HG02852 (cell line): ENCODE data around the gene PARN.

Experiments used
- ATAC-seq: cut with Tn5 transposase; IDR thresholded peaks from one replicate; pipeline ENCODE4 v1.9.1; 2021; ENCODE audit warnings: mild to moderate bottlenecking, moderate library complexity; ENCODE audit not compliant: unreplicated experiment

The PARN gene

DNA sequence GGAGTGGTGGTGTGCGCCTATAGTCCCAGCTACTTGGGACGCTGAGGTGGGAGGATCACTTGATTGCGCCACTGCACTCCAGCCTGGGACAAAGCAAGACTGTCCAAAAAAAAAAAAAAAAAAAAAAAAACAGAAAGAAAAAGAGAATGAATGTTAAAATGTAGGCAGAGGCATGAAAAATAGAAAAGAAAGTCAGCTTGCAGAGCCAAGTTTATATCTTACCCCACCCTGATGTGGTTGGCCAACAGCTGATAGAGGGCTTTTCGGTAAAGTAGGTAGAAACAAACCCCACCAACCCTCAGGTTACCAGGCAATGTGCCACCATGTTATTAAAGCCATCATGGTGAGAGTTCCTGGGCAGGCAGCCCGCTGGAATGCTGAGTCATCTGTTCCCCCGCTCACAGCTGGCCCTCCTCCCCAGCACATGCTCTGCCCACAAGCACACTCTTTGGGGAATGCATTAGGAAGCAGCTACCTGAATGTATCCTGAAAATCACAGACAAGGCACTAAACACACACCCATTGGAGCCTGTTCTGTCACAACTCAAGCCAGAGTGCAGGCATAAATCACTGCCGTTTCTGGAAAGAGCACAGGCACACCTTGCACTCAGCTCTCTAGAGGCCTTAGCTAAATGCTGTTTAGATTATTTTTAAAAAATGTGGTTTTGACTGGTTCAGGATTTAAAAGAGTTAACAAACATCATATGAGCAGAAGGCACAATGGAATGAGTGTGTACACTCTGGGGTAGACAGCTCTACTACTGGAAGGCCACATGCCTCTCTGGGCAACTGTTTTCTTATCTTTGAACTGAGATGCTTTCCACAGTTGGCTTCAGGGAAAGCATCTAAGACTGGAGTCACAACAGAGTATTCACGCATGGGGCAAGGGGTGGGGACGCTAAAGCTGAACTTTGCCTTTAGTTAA, 128.5 kb downstream of the PARN start:
- no peak for ATAC-seq

DNA sequence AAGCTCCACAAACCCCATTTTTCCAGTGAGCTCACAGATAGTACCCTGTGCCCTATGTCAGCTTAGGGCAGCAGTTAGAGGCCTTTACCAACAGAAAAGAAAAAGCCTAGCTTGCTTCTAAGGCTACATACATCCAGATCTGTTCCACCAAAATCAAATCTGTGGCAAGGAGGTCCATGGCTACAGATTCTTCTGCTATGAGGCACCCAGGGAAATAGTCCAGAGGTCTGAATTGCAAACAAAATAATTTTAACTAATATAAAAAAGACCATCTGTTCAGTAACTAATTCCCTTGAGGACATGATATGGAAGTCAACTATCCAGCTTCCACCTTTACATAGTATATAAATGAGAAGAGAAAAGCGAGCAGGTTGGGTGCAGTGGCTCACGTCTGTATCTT, 129.3 kb downstream of the PARN start:
- no peak for ATAC-seq

DNA sequence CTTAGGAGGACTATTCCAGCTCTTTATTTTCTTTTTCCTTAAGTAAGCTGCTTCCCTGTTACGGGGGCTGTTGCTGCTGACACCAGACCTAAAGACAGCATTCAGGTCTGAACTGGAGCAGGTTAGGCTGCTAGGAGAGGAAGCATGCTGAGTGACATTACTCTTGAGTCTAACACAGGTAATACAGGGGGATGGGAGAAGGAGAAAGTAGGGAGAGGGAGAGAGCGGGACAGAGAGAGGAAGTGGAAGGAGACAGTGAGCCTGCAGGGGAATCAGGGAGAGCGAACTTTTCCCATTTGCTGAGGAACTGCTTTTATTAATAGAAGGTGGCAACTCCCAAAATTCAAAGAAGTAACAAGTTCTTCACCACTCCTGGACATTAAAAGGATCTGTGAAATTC, 130.9 kb downstream of the PARN start:
- ATAC-seq, result no peak

DNA sequence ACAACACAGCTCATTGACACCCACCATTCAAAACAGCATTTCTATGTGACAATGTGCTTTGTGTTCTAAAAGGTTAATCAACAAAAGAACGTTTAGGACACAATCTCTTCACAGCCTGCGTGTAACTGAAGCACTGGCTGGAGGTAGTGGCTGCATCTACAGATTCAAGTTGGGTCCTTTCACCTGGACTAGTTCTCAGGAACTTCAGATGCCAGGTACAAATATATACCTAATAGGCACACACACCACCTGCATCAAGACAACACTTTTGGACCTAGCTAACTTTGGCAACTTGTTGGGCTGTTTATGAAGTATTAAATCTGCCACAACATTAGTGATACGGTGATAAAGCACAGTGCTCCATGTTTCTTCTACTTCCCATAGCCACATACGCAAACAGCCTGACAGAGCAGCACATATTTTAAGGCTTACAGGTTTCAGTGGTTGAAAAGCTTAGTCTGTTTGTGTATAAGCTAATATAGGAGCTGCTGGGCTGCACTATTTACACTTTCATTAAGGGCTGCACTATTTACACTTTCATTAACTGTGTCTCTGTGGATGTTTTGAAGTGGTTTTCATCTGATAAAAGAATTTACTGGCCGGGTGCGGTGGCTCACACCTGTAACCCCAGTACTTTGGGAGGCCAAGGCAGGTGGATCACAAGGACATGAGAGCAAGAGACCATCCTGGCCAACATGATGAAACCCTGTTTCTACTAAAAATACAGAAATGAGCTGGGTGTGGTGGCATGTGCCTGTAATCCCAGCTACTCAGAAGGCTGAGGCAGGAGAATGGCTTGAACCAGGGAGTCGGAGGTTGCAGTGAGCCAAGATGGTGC, 132.6 kb downstream of the PARN start:
- ATAC-seq, result no peak

DNA sequence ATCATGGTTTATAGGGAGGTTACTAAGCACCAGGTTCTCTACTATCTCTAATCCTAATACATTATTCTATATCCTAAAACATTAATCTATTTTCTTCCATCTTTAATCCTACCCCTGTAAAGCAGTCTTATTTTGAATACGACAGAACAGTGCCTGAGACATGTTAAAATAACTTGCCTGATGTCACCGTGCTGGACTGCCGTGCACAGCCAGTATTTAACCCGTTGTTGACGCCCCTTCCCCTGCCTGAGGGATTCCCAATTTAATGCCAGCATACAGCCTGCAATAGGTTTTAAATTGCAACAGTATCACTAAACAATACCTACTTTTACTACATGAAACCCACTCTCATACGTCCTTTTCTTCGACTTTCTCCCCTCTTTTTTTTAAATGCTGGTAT, 133.3 kb downstream of the PARN start:
- no peak for ATAC-seq

DNA sequence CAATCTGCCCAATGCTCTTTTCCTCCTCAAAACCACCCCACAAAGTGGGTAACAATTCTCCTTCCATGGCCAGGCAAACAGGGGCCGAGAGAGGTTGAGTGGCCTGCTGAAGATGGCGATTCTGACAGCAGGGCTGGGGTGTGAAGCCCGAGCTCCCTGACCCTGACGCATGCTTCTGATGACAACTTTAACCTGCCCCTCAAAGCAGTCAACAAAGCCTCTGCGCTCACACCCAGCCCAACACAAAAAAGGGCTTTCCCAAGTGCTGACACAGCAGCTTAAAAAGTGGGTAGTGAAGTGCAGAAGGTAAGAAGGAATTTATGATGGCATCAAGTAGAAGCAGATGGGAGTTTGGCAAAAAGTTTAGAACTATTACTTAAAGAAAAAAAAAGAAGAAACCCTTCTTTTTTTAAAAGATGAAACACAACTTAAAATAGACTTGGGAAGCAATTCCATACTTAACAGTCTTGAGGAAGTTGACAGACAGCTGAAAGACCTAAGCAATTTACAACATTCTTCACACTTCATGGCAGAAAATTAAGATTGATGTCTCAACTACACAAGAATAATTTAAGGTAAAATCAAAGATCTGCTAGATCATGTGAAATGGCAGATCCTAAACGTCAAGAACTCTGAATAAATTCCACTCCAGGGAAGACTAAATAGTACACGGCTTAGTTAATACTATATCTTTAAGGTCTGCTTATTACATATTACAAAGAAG, 133.9 kb downstream of the PARN start:
- no peak for ATAC-seq

DNA sequence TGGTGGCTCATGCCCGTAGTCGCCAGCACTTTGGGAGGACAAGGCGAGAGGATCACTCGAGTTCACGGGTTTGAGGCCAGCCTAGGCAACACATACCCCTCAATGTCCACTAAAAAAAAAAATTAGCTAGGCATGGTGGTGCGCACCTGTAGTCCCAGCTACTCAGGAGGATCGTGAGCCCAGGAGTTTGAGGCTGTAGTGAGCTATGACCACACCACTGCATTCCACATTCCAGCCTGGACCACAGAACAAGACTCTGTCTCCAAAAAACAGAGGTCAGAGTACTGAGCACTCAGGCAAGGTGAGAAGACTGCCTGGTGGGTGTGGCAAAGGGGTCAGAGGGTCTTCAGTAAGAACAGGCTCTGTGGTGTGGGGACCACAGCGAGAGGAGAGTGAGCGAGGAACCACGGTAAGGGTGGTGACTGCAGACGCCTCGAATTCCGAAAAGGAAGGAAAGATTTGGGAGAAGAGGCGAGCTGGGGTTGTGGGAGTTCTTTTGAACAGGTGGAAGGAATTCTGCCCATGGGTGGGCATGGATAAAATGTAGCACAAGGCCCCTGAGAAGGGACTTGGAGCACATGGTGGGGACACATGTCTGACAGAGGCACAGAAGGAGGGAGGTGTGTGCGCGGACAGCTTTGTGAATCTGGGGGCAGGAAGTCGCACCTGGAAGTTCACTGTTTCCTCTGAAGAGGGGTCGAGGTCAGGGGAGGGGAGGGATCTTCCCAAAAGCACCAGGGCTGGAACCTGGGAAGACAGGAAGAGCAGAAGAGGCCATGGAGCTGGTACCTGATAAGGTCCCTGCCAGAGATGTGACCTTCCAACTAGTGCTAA, 134.6 kb downstream of the PARN start:
- no peak for ATAC-seq

DNA sequence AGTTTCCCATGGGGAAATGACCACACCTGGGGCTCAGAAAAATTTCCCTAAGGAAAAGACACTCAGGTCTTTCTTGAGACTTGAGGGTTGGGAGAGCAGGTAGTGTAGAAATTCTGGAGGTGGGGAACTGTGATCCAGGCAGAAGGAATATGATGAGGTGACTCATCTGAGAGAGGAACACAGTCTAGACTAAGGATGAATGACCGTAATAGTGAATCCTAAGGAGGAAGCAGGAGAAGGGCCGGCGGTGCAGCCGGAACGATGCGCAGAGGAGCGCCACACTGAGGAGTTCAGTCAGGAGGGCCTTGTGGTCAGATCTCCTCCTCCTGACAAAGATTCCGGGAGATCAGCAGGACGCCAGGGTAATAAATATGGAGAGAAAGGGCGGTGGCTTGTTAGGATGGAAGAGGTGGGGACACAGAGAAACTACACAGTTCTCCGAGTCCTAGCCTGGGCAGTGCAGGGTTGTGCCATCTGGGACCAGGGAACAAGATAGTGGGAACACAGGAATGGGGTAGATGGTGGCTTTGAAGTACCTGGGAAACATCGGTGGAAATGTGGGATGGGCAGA, 135.6 kb downstream of the PARN start:
- no peak for ATAC-seq

DNA sequence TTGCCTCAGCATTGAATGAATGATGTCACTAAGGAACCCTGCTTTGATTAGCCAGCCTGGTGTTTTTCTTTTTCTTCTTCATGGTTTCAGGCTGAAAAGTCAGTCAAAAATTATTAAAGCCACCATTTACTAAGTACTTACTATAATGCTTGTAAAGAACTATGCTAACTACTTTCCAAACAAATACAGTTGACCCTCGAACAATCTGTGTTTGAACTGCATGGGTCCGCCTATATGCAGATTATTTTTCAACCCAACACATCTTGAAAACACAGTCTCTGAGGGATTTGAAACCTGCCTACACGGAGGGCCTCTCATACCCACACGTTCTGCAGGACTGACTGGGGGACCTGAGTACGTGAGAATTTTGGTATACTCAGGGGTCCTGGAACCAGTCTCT, 136.3 kb downstream of the PARN start:
- ATAC-seq, result no peak

DNA sequence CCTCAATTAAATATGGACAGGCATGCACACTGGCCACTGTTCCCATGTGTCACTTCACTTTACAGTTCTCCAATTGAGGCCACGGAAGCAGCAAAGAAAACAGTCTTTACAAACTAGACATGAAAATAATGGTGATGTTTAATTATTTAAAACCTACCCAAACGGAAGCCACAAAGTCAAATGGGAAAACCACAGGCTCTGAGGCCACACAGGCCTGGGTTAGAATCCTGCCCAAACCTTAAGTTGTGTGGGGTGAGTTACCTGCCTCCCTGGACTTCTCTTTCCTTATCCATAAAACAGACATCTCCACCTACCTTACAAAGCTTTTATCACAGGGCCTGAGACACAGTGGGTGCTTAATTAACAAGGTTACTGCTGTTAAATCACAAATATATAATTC, 137.4 kb downstream of the PARN start:
- no peak for ATAC-seq

DNA sequence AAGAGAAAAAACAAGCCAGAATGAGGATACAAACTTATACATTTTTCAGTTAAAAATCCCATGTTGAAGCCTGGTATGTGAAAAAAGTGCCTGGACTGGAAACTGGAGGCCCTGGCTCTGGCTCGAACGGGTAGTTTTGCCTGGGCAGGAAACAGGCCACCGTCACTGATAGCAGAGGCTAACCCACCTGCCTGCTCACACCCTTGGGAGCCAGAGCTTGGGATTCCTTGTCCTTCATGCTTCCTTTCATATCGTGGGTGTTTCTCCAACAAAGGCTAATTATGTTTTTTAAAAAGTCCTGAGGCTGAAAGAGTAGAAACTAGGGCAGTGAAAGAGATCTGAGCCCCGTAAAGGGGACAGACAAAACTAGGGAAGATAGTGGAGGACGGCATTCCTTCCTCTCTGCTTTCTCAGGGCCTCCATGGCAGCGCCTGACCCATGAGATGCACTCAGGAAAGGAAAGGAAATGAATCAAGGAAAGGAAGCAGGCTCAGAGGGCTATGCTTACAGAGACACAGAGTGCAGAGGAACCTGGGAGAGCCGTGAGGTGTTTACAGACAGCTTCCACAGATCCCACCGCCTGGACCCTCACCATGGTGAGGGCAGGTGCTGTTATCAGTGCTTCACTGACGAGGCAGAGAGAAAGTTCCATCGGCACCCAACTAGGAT, 138.1 kb downstream of the PARN start:
- ATAC-seq, result no peak

DNA sequence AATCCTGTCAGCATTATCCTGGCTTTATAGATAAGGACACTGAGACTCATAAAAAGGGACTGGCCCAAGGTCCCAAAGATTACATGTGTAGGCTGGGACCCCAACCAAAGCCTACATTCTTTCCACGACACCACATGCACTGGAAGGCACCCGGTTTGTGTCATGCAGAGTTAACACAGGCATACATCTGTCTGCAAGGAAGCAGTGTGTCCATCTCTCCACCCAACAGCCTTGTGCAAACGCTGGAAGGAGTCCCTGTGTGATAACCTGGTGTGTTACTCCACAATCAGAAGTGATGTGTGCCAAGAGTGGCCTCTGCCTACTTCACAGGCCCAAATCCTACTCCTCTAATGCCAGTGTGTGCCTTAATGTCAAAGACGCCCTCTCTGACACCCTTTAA, 139.8 kb downstream of the PARN start:
- no peak for ATAC-seq

DNA sequence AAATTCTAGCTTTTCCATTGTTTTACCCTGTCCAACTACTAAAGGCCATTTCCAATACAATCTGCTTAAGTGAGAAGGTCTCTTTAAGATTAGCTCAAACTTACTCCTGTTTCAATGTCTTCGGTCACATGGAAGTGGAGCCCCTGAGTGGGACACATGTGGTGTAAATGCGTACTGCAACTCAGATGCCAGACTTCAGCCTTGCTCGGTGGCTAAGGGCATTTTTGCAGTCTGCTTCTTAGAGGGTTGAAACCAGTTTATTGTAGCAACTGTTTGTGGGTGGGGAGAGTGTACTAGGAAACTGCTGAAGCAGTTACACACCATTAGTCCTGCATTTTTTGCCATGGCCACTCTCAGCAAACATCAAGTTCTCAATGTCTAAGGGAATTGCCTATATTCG, 140.6 kb downstream of the PARN start:
- ATAC-seq, result no peak

DNA sequence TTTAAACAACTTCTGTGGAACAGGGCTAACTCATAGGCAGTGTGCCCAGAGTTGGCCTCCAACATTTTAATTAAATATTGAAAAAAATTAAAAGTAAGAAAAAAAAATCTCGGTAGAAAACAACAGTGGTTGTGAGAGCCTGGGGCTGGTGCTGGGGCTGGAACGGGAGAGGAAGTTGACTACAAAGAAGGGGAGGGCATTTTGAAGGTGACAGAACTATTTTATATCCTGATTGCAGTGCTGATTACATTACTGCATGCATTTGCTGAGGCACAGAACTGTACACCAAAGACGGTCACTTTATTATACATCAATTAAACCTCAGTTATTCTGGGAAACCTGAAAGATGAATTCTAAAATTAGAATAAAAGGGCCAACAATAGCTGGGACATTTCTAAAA, 142.5 kb downstream of the PARN start:
- no peak for ATAC-seq

DNA sequence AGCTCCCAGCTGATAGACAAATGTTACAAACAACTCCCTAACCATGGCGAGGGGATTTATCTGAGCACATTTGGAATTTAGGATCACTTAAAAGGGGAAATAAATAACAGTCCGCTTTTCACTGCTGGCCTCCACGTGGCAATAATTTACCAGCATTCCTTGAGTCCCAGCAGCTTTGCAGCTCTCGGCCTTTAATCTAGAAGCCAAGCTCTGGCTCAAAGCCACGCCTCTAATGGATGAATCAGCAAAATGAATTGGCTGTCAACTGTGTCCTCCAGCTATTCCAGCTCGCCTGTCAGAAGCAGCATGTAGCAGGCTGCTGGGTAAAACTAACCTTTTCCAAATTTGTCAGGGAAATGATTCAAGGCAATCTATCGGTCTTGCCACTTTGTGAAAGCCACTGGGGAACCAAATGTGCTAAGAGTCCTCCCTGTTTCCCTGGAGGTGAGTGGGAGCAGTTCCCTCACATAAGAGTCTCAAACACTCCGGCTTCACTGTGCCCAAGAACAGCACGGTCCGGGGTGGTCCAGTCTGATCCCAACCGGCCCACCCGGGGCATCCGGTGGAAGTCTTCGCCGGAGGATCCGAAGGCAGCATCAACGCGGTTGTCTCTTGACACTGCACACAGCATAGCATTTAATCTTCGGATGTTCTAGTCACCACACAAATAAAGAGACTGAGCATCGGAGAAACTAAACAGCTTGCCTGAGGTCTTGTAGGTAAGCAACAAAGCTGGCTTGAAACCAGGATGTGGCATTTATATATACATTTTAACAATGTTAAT, 143.3 kb downstream of the PARN start:
- ATAC-seq, result no peak

DNA sequence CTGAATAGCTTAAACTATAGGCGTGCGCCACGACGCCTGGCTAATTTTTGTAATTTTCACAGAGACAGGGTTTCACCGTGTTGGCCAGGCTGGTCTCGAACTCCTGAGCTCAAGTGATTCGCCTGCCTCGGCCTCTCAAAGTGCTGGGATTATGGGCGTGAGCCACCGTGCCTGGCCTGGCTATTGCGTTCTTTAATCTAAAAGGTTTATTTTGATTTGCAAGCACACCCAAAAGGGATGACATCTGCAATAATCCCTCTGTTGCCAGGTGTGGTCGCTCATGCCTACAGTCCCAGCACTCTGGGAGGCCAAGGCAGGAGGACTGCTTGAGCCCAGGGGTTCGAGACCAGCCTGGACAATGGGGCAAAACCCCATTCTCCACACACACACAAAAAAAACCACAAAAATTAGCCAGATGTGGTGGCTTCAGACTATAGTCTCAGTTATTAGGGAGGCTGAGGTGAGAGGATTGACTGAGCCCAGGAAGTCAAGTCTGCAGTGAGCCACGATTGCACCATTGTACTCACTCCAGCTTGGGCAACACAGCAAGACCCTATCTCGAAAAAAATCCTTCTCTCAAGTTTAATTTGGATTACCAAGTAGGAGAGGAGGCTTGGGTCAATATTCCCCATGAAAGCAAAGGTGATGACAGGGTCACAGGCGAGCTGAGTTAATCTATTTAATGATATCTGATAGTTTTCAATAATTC, 144.1 kb downstream of the PARN start:
- ATAC-seq, result no peak

DNA sequence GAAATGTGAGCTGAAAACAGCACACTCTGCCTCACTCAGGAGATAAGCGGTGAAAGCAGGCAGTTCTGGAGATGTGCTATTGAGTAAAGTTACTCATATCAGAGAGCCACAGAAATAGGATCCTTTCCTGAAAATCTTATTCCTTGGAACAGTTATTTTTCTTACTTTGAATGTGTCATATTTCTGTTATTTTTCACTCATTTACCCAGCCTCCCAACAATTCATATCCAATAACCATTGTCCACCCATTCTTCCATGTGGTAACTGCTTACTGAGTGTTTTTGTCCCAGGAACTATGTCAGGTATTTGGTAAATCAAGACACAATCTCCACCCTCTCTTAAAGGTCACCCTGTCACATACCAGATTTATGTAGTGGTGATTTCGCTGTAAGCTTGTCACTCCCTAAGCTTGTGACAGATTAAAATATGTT, 144.9 kb downstream of the PARN start:
- ATAC-seq, result no peak

DNA sequence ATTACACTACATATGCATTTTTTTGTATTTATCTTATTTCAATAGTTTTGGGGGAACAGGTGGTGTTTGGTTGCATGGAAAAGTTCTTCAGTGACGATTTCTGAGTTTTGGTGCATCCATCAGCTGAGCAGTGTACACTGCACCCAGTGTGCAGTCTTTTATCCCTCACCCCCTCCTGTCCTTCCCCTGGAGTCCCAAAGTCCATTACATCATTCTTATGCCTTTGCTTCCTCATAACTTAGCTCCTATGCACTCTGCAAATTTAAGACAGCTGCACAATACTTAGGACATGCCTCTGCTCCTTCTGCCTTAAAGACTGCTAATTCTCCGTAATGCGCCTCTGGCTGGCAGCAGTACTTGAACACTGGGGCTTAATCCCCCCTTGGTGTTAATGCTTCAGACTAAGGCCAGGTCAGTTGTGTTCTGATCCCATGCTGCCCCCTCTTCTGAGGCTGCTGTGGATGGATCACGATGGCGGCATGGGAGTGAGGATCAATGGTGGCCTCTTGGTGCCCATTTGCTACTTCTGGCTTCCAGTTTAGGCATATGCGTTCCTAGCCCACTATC, 146.2 kb downstream of the PARN start:
- no peak for ATAC-seq
